DOHH2 (cell line): Measurements from ENCODE around the gene DENND6B.

Experiments
- H3F3A ChIP-seq: fragments of 200-600 bp; sonication (generic), shearing (Covaris generic); 2 replicates; pipeline ENCODE4 v1.6.0; 2016; ENCODE audit warnings: antibody characterized with exemption, mild to moderate bottlenecking; ENCODE audit not compliant: control insufficient read depth, insufficient read depth
- H3K27ac ChIP-seq: fragments of 200-600 bp; sonication (generic); 2 replicates; pipeline ENCODE4 v1.5.1; 2014; ENCODE audit warnings: low read depth, mild to moderate bottlenecking, low read length, moderate library complexity
- H3K27me3 ChIP-seq: fragments of 200-600 bp; sonication (generic); 2 replicates; pipeline ENCODE4 v1.6.1; 2014; ENCODE audit warnings: mild to moderate bottlenecking, low read length, mixed read lengths; ENCODE audit not compliant: control insufficient read depth
- H3K36me3 ChIP-seq: fragments of 200-600 bp; sonication (generic); 2 replicates; pipeline ENCODE4 v1.6.1; 2014; ENCODE audit warnings: mild to moderate bottlenecking, low read length, moderate library complexity, mixed read lengths; ENCODE audit not compliant: control insufficient read depth
- H3K4me1 ChIP-seq: fragments of 200-600 bp; sonication (generic); 2 replicates; pipeline ENCODE4 v1.6.1; 2014; ENCODE audit warnings: mild to moderate bottlenecking, low read length, mixed read lengths; ENCODE audit not compliant: control insufficient read depth
- H3K4me2 ChIP-seq: fragments of 200-600 bp; sonication (generic); 2 replicates; pipeline ENCODE4 v1.6.0; 2014; ENCODE audit warnings: mild to moderate bottlenecking, low read length, moderate library complexity
- H3K4me3 ChIP-seq: fragments of 200-600 bp; sonication (generic); 2 replicates; pipeline ENCODE4 v1.5.1; 2014; ENCODE audit warnings: mild to moderate bottlenecking, low read length, mixed read lengths
- H3K79me2 ChIP-seq: fragments of 200-600 bp; sonication (generic); 2 replicates; pipeline ENCODE4 v1.6.1; 2014; ENCODE audit warnings: mild to moderate bottlenecking, low read length, mixed read lengths; ENCODE audit not compliant: control insufficient read depth
- H3K9me2 ChIP-seq: fragments of 200-600 bp; sonication (generic); replicated peaks from 2 replicates; pipeline ENCODE4 v1.6.1; 2014; ENCODE audit warnings: mild to moderate bottlenecking, low read length, mixed read lengths; ENCODE audit not compliant: control insufficient read depth
- H3K9me3 ChIP-seq: fragments of 200-600 bp; sonication (generic); 2 replicates; pipeline ENCODE4 v1.6.1; 2014; ENCODE audit warnings: antibody characterized with exemption, low read length, mixed read lengths; ENCODE audit not compliant: control insufficient read depth, insufficient read depth
- H4K20me1 ChIP-seq: fragments of 200-600 bp; sonication (generic); 2 replicates; pipeline ENCODE4 v1.6.0; 2014; ENCODE audit warnings: low read depth, mild to moderate bottlenecking, antibody characterized with exemption, low read length, moderate library complexity; ENCODE audit not compliant: control insufficient read depth, insufficient read depth
- CTCF ChIP-seq: fragments of 200-600 bp; sonication (generic); IDR thresholded peaks from one replicate; pipeline ENCODE4 v1.5.1; 2014; ENCODE audit warnings: antibody characterized with exemption, mild to moderate bottlenecking, low read depth, low read length; ENCODE audit not compliant: poor library complexity, severe bottlenecking
- EZH2phosphoT487 ChIP-seq: fragments of 200-600 bp; sonication (generic); IDR thresholded peaks from 2 replicates; pipeline ENCODE4 v1.6.1; 2017; ENCODE audit warnings: borderline replicate concordance, mild to moderate bottlenecking, antibody characterized with exemption, low read length, moderate library complexity, mixed read lengths

Gene DENND6B

GRCh38 chr22:50315289-50316113, 11.3 kb downstream of the DENND6B start:
- Histone ChIP-seq H3K9me3 (no peaks in the 10 kb centered on the region), H3K79me2 (peaks cover 10% of the 10 kb centered on the region), H4K20me1 (no peaks in the 10 kb centered on the region), H3K4me3 (peak overlapping the region; percentile 92), H3K27ac (peak overlapping the region; percentile 89), H3K4me2 (peak overlapping the region; percentile 97), H3K9me2 (no peaks in the 10 kb centered on the region), H3K4me1 (peaks cover 89% of the 10 kb centered on the region), H3F3A (peaks cover 10% of the 10 kb centered on the region), H3K36me3 (no peaks in the 10 kb centered on the region), H3K27me3 (no peaks in the 10 kb centered on the region)
- TF ChIP-seq EZH2phosphoT487: no peak
- TF ChIP-seq CTCF: no peak

- H4K20me1 ChIP-seq: no peaks in the 10 kb centered on the region
- peak overlapping the region; percentile 89 for H3K27ac ChIP-seq
- no peaks in the 10 kb centered on the region for H3K27me3 ChIP-seq
- H3F3A ChIP-seq: peaks cover 17% of the 10 kb centered on the region
- no peaks in the 10 kb centered on the region for H3K9me3 ChIP-seq
- H3K4me2 ChIP-seq: peak overlapping the region; percentile 97
- H3K4me1 ChIP-seq: peaks cover 85% of the 10 kb centered on the region
- H3K4me3 ChIP-seq: peak overlapping the region; percentile 92
- H3K36me3 ChIP-seq: no peaks in the 10 kb centered on the region
- TF ChIP-seq CTCF: no peak
- TF ChIP-seq EZH2phosphoT487: no peak
- peaks cover 10% of the 10 kb centered on the region for H3K79me2 ChIP-seq
- H3K9me2 ChIP-seq: no peaks in the 10 kb centered on the region
These were observed 12.1 kb downstream of the DENND6B start for GRCh38 chr22:50314455-50315288.

- peaks cover 17% of the 10 kb centered on the region for H3F3A ChIP-seq
- no peaks in the 10 kb centered on the region for H3K9me3 ChIP-seq
- H3K27ac ChIP-seq: peak overlapping the region; percentile 89
- peaks cover 85% of the 10 kb centered on the region for H3K4me1 ChIP-seq
- no peaks in the 10 kb centered on the region for H3K27me3 ChIP-seq
- peaks cover 10% of the 10 kb centered on the region for H3K79me2 ChIP-seq
- TF ChIP-seq EZH2phosphoT487 (no peak), CTCF (no peak)
- no peaks in the 10 kb centered on the region for H3K9me2 ChIP-seq
- H3K4me2 ChIP-seq: peak overlapping the region; percentile 97
- no peaks in the 10 kb centered on the region for H3K36me3 ChIP-seq
- H3K4me3 ChIP-seq: peak overlapping the region; percentile 92
- no peaks in the 10 kb centered on the region for H4K20me1 ChIP-seq
These were observed 12.7 kb downstream of the DENND6B start for GRCh38 chr22:50314081-50314454.
